ENCODE results near the gene KSR1.

Gene KSR1

DNA sequence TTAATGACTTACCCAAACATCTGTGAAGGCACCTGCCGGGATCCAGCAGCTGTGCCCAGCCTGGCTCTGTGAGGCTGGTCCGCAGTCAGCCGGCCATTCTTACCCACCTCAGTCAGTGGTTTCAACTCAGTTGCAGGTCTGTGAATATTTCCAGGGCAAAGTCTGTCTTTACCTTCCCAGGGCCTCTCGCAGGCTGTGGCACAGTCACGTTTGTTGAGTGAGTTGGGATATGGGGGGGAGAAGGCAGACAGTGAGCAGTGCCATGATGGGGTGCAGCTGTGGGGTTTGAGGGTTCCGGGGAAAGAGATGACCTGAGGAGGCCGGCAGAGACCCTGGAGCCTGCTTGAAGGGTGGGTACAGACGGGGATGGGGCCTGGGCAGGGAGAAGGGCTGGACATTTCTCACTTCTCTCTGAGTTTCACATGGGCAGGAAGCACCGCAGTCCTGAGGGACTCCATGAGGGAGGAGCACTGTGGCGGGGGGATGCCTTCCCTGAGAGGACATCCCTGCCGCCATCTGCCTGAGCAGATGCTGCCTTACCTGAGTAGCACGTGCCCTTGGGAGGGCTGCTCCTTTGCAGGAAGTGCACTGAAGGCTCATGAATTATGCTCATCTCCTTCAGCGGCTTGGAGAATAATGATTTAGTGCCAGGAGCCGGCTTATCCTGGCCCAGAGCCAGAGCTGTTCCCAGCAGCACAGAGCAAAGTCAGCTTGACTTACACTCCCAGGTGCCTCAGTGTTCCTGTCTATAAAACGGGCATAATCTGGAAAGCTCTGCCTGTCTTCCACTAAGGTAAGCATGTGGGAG is 48.1 kb downstream of the KSR1 start:
- Histone ChIP-seq H3K9me3 (ENCODE audit: control insufficient read depth, low read length) (peaks cover 21% of the 10 kb centered on the region), H3K4me1 (ENCODE audit: control insufficient read depth, insufficient read depth, low read length, poor library complexity, severe bottlenecking) (peaks cover 18% of the 10 kb centered on the region), H3K4me3 (ENCODE audit: extremely low read depth, insufficient read depth, low read length, poor library complexity, severe bottlenecking) (no peak overlapping the region), H3K36me3 (ENCODE audit: control insufficient read depth, insufficient read depth, low read length) (peaks cover 27% of the 10 kb centered on the region), H3K27ac (ENCODE audit: low read depth, low read length, severe bottlenecking) (no peak overlapping the region)
- WGBS, 2 experiments (ENCODE audit: insufficient coverage in 2 of 2) = 89 to 90% methylated on average over 14 to 15 of the region's 15 CpGs

DNA sequence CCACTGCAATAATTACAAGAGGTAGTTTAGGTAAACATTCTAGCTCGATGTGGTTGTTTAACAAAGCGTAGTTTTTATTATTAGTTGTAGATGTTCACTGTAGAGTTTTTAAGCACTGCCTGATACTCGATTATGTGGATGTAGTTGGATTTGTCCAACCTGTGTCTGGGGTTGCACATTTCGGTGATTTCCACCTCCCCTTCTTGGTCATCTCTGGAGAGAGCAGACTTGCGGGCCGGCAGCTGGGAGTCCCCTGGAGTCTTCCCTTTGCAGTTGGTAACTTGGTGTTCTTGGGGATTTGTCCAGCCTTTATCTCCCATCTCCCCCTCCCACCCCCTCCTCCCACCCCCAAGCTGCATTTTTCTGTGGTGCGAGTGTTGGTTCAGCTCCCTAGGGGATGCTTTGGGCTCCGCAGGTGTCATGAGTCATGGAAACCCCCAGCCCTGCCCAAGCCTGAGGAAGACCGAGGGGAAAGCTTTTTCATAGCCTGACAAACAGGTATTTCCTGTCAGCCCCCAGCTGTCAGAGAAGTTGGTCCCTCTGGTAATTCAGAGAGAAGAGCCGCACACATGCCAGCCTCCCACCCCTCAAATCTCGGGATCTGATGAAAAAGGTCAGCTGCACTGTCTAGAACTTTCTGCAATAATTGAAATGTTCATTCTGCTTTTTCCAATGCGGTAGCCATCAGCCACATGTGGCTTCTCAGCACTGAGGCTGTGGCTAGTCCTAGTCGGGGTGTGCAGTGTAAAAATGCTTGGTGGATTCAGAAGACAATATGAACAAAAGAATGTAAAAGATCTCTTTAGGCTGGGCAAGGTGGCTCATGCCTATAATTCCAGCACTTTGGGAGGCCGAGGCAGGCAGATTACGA is 50.3 kb downstream of the KSR1 start:
- WGBS, 2 experiments (ENCODE audit: insufficient coverage in 2 of 2) = 56 to 60% methylated on average over 8 to 12 of the region's 15 CpGs
- peaks cover 28% of the 10 kb centered on the region for H3K4me1 ChIP-seq (ENCODE audit: control insufficient read depth, insufficient read depth, low read length, poor library complexity, severe bottlenecking)

DNA sequence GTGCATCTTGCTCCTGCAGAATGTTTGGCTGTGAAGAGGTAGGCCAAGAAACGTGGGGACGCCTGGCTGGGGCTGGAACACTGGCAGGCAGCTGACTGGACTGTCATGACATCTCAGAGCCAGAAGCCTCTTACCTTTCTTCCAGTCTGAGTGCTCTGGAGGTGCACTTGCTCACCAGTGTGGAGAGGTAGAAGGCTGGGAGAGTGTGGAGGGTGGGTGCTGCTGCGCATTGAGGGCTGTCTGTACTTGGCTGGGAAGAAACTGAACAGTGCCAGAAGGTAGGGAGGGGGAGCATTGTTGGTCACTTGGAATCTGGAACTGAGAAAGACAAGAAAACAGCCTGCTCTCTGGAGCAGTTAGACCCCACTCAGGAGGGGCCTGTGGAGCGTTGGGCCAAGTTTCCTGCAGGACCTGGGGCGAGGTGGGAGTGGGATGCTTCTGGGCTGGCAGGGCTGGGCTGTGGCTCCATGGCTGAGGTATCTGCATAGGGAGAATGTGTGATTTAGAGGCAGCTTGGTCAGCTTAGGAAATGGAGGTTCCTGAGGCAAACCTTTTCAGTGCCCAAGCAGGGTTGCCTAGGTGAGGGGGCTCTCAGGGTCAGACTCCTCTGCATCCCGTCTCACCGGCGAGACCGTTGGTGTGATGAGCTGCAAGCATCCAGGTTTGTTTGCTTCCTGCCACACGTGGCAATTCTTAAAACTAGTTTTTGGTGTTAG is 55.1 kb downstream of the KSR1 start:
- peak overlapping the region; percentile 30 for H3K27ac ChIP-seq (ENCODE audit: low read depth, low read length, severe bottlenecking)
- H3K4me1 ChIP-seq (ENCODE audit: control insufficient read depth, insufficient read depth, low read length, poor library complexity, severe bottlenecking) = peaks cover 14% of the 10 kb centered on the region
- H3K9me3 ChIP-seq (ENCODE audit: control insufficient read depth, low read length) = no peaks in the 10 kb centered on the region
- no peak overlapping the region for H3K4me3 ChIP-seq (ENCODE audit: extremely low read depth, insufficient read depth, low read length, poor library complexity, severe bottlenecking)
- 88 to 96% methylated on average over 4 to 7 of the region's 10 CpGs for WGBS, 2 experiments (ENCODE audit: insufficient coverage in 2 of 2)
- H3K36me3 ChIP-seq (ENCODE audit: control insufficient read depth, insufficient read depth, low read length) = no peaks in the 10 kb centered on the region

More for the DNA sequence above, 50.3 kb downstream of the KSR1 start:
- peak overlapping the region; percentile 30 for H3K27ac ChIP-seq (ENCODE audit: low read depth, low read length, severe bottlenecking)
- peaks cover 7% of the 10 kb centered on the region for H3K9me3 ChIP-seq (ENCODE audit: control insufficient read depth, low read length)
- no peak overlapping the region for H3K4me3 ChIP-seq (ENCODE audit: extremely low read depth, insufficient read depth, low read length, poor library complexity, severe bottlenecking)
- H3K36me3 ChIP-seq (ENCODE audit: control insufficient read depth, insufficient read depth, low read length) = peaks cover 12% of the 10 kb centered on the region

DNA sequence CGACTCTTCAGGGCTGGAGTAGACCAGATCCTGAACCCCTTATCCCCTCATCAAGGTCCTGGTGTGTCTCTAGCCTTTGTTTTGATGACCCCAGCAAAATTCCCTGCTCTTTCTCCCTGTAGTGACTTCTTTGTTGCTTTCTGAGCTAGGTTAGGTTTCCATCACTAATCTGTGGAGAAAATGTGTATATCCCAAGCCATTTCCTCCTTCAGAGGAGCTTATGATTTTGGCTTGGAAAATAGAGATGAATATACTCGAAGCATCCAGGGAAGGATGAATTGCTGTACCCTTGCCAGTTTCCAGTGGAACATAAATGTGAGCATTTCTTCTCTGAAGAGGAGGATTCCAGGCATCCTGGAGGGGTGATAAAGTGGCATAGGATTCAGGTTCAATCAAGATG is 55.8 kb downstream of the KSR1 start:
- H3K9me3 ChIP-seq (ENCODE audit: control insufficient read depth, low read length) = no peaks in the 10 kb centered on the region
- WGBS, 2 experiments (ENCODE audit: insufficient coverage in 2 of 2) = 100% methylated on average over 1 of the region's 2 CpGs

DNA sequence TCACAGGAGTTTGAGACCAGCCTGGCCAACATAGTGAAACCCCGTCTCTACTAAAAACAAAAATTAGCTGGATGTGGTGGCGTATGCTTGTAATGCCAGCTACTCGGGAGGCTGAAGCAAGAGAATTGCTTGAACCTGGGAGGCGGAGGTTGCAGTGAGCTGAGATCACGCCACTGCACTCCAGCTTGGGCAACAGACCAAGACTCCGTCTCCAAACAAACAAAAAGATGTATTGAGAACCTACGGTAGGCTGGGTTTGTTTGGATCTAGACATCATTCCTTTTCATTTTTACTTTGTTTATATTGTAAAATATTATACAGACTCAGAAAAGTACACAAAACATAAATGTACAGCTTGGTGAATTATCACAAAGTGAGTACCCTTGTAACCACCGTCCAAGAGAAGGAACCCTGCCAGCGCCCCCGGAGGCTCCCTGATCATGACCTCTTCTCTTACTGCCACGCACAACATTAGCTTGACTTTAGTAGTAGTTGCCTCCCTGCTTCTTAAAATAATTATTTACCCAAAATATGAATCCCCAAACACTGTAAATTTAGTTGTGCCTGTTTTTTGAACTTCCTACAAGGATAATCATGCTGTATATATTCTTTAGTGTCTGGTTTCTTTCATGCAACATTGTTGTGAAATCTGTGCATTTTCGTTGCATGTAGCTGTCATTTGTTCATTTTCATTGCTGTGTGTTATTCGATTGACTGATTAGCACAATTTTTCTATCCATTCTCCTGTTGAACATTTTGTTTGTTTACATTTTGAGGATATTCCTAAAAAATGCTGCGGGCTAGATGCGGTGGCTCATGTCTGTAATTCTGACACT is 56.5 kb downstream of the KSR1 start:
- Histone ChIP-seq H3K36me3 (ENCODE audit: control insufficient read depth, insufficient read depth, low read length) (no peaks in the 10 kb centered on the region), H3K27ac (ENCODE audit: low read depth, low read length, severe bottlenecking) (no peak overlapping the region), H3K9me3 (ENCODE audit: control insufficient read depth, low read length) (no peaks in the 10 kb centered on the region), H3K4me3 (ENCODE audit: extremely low read depth, insufficient read depth, low read length, poor library complexity, severe bottlenecking) (no peak overlapping the region), H3K4me1 (ENCODE audit: control insufficient read depth, insufficient read depth, low read length, poor library complexity, severe bottlenecking) (peaks cover 10% of the 10 kb centered on the region)
- 91 to 93% methylated on average over 6 to 11 of the region's 15 CpGs for WGBS, 2 experiments (ENCODE audit: insufficient coverage in 2 of 2)

More for the DNA sequence above, 55.8 kb downstream of the KSR1 start:
- H3K4me1 ChIP-seq (ENCODE audit: control insufficient read depth, insufficient read depth, low read length, poor library complexity, severe bottlenecking) = peaks cover 10% of the 10 kb centered on the region
- H3K4me3 ChIP-seq (ENCODE audit: extremely low read depth, insufficient read depth, low read length, poor library complexity, severe bottlenecking) = no peak overlapping the region
- H3K27ac ChIP-seq (ENCODE audit: low read depth, low read length, severe bottlenecking) = no peak overlapping the region
- H3K36me3 ChIP-seq (ENCODE audit: control insufficient read depth, insufficient read depth, low read length) = no peaks in the 10 kb centered on the region

DNA sequence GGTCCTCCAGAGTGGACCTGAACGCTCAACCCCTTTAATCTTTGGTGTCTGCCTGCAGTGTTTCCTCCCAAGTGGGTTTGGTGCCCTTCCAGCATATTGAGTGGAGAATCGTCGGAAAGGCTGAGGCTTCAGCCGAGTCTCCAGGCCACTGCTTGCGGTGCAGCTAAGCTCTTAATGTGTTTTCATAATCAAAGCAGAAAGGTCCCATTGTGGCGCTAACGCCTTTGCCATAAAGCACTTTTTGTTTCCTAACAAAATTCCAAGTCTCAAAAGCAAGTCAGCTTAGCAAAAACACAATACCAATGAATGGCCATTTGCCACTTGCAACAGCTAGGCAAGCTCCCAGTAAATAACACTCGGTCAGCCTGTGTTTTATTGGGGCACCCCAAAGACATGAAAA is 57.6 kb downstream of the KSR1 start:
- H3K4me1 ChIP-seq (ENCODE audit: control insufficient read depth, insufficient read depth, low read length, poor library complexity, severe bottlenecking) = peaks cover 10% of the 10 kb centered on the region

DNA sequence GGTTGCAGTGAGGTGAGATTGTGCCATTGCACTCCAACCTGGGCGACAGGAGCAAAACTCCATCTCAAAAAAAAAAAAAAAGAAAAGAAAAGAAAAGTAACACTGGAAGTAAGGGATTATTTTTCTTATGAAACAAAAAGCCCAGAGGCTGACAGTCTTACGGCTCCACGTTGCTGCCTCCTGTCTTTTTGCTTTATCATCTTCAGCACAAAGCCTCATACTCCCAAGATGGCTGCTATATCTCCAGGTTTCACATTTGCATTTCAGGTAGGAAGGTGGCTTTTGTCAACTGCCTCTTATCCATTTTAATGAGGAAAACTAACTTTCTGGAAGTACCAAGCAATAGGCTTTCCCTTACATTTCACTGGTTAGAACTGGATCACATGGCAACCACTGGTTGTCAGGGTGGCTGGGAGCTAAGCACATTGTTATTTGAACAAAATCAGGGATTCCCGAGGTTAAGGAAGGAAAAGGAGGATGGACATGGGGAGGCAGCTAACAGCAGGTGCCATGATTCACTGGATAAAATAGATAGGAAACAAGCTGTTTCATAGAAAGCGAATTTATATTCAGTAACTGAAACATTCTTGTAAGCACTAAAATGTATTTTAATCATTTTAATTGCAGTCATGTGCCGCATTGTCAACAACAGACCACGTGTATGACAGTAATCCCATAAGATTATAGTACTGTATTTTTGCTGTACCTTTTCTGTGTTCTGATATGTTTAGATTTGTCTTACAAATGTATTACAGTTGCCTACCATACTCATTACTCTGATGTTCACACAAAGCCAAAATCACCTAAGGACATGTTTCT is 58.6 kb downstream of the KSR1 start:
- Histone ChIP-seq H3K4me1 (ENCODE audit: control insufficient read depth, insufficient read depth, low read length, poor library complexity, severe bottlenecking) (peaks cover 18% of the 10 kb centered on the region), H3K36me3 (ENCODE audit: control insufficient read depth, insufficient read depth, low read length) (no peaks in the 10 kb centered on the region), H3K4me3 (ENCODE audit: extremely low read depth, insufficient read depth, low read length, poor library complexity, severe bottlenecking) (no peak overlapping the region), H3K27ac (ENCODE audit: low read depth, low read length, severe bottlenecking) (no peak overlapping the region), H3K9me3 (ENCODE audit: control insufficient read depth, low read length) (no peaks in the 10 kb centered on the region)
- WGBS, 2 experiments (ENCODE audit: insufficient coverage in 2 of 2) = 92 to 100% methylated on average over 1 to 5 of the region's 7 CpGs

More for the DNA sequence above, 57.6 kb downstream of the KSR1 start:
- Histone ChIP-seq H3K4me3 (ENCODE audit: extremely low read depth, insufficient read depth, low read length, poor library complexity, severe bottlenecking) (no peak overlapping the region), H3K27ac (ENCODE audit: low read depth, low read length, severe bottlenecking) (no peak overlapping the region), H3K9me3 (ENCODE audit: control insufficient read depth, low read length) (no peaks in the 10 kb centered on the region), H3K36me3 (ENCODE audit: control insufficient read depth, insufficient read depth, low read length) (no peaks in the 10 kb centered on the region)
- 84 to 91% methylated on average over 7 of the region's 8 CpGs for WGBS, 2 experiments (ENCODE audit: insufficient coverage in 2 of 2)

DNA sequence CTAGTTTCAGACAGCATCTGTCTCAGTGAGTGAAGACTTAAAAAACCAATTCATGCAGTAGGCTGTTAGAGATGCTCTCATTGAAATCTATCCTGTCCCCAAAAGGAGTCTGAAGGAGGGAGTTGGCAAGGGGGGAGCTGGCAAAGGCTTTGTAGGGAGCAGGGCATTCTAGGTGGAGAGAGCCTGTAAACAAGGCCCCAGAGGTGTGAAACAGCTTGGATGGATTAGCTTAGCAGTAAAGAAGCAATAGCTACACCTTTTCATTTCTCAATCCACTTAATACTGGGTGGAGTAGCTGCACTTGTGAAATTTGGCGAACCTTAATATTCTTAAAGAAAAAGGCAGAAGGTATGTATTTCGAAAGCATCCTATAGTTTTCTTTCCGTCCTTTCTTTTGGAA is 61.8 kb downstream of the KSR1 start:
- Histone ChIP-seq H3K36me3 (ENCODE audit: control insufficient read depth, insufficient read depth, low read length) (no peaks in the 10 kb centered on the region), H3K9me3 (ENCODE audit: control insufficient read depth, low read length) (no peaks in the 10 kb centered on the region), H3K27ac (ENCODE audit: low read depth, low read length, severe bottlenecking) (no peak overlapping the region), H3K4me3 (ENCODE audit: extremely low read depth, insufficient read depth, low read length, poor library complexity, severe bottlenecking) (no peak overlapping the region), H3K4me1 (ENCODE audit: control insufficient read depth, insufficient read depth, low read length, poor library complexity, severe bottlenecking) (peaks cover 19% of the 10 kb centered on the region)
- WGBS, 2 experiments (ENCODE audit: insufficient coverage in 2 of 2) = 88 to 100% methylated on average over 3 of the region's 3 CpGs

DNA sequence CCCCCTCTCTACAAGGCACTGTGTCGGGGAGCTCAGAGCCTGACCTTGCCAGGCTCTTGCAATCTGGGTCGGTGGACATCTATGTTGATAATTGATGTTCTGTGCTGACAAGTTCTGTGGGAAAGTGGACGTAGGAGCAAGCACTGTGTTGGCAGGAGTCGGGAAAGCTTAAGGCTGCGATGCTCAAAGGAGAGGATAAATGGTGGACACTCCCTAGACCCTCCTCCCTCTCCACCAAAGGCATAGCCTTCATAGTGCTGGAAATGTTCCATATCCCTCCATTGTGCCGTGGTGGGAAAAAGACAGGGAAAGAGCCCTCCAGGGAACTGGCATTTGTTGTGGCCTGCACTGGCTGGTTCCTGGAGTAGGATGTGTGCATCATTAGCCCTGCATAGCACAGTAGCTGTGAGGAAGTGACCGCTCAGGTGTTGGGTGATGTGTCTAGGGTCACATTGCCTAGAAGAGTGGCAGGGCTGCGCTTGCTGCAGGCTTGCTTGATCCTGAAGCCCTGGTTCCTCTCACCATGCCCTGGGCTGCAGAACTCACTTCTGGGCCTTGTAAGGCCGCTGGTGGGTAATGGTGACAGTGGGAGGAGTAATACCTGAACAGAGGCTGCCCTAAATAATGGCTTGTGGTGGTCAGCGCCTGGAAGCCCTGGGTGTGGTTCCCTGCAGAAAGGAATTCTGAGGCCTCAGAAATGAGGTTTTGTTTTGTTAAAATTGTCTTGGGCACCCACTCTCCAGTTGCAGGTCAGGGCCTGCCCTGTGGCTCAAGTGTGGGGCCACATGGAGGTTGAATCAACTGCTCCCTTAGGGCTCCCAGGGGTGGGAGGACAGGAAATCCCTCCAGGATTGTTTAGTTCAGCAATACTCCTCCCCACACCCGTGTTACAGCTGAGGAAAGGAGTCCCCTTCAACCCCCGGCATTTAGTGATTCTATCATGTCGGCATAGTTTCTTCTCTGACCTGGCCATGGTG is 62.6 kb downstream of the KSR1 start:
- 88 to 96% methylated on average over 6 to 9 of the region's 13 CpGs for WGBS, 2 experiments (ENCODE audit: insufficient coverage in 2 of 2)
- no peak overlapping the region for H3K27ac ChIP-seq (ENCODE audit: low read depth, low read length, severe bottlenecking)
- H3K36me3 ChIP-seq (ENCODE audit: control insufficient read depth, insufficient read depth, low read length) = no peaks in the 10 kb centered on the region
- H3K4me1 ChIP-seq (ENCODE audit: control insufficient read depth, insufficient read depth, low read length, poor library complexity, severe bottlenecking) = peaks cover 19% of the 10 kb centered on the region
- no peak overlapping the region for H3K4me3 ChIP-seq (ENCODE audit: extremely low read depth, insufficient read depth, low read length, poor library complexity, severe bottlenecking)
- no peaks in the 10 kb centered on the region for H3K9me3 ChIP-seq (ENCODE audit: control insufficient read depth, low read length)
